SU-DHL-6 (cell line): ENCODE measurements around the gene RPS13.

ENCODE experiments used
- H2AFZ ChIP-seq: fragments of 200-600 bp; sonication (generic); 2 replicates; pipeline ENCODE4 v1.6.1; 2014; ENCODE audit warnings: low read depth, mild to moderate bottlenecking, moderate library complexity, mixed read lengths, antibody characterized with exemption, low read length; ENCODE audit not compliant: severe bottlenecking
- H3F3A ChIP-seq: fragments of 200-600 bp; shearing (Covaris generic); 2 replicates; pipeline ENCODE4 v1.6.0; 2016; ENCODE audit warnings: antibody characterized with exemption, mild to moderate bottlenecking; ENCODE audit not compliant: insufficient read depth
- H3K27ac ChIP-seq: fragments of 200-600 bp; sonication (generic); 2 replicates; pipeline ENCODE4 v1.5.1; 2016; ENCODE audit warnings: low read depth, mild to moderate bottlenecking, low read length, moderate library complexity, mixed read lengths
- H3K27me3 ChIP-seq: fragments of 200-600 bp; sonication (generic), shearing (Covaris generic); 2 replicates; pipeline ENCODE4 v1.6.0; 2014; ENCODE audit warnings: mild to moderate bottlenecking, low read length
- H3K36me3 ChIP-seq: fragments of 200-600 bp; sonication (generic); 2 replicates; pipeline ENCODE4 v1.6.1; 2014; ENCODE audit warnings: mild to moderate bottlenecking, low read length, mixed read lengths
- H3K4me2 ChIP-seq: fragments of 300-600, 200-600 bp; shearing (Covaris generic), sonication (generic); 2 replicates; pipeline ENCODE4 v1.6.0; 2014; ENCODE audit warnings: low read length, low read depth, mild to moderate bottlenecking; ENCODE audit not compliant: poor library complexity, severe bottlenecking
- H3K4me3 ChIP-seq: fragments of 200-600 bp; sonication (generic); 2 replicates; pipeline ENCODE4 v1.5.1; 2014; ENCODE audit warnings: antibody characterized with exemption, low read length, mild to moderate bottlenecking, mixed read lengths; ENCODE audit not compliant: insufficient read depth, poor library complexity, severe bottlenecking
- H3K79me2 ChIP-seq: fragments of 200-600 bp; sonication (generic); 2 replicates; pipeline ENCODE4 v1.6.1; 2014; ENCODE audit warnings: mild to moderate bottlenecking, low read length, moderate library complexity; ENCODE audit not compliant: insufficient read depth
- H3K9ac ChIP-seq: fragments of 200-600 bp; sonication (generic); 2 replicates; pipeline ENCODE4 v1.7.0; 2014; ENCODE audit warnings: mild to moderate bottlenecking, low read length
- H3K9me2 ChIP-seq: fragments of 200-600 bp; sonication (generic); replicated peaks from 2 replicates; pipeline ENCODE4 v1.6.1; 2014; ENCODE audit warnings: low read length; ENCODE audit not compliant: insufficient read depth
- H3K9me3 ChIP-seq: fragments of 200-600 bp; sonication (generic); 2 replicates; pipeline ENCODE4 v1.6.1; 2014; ENCODE audit warnings: low read length, mixed read lengths; ENCODE audit not compliant: insufficient read depth
- H4K20me1 ChIP-seq: fragments of 200-600 bp; sonication (generic); 2 replicates; pipeline ENCODE4 v1.6.1; 2014; ENCODE audit warnings: low read depth, mild to moderate bottlenecking, antibody characterized with exemption, low read length, moderate library complexity, mixed read lengths
- EZH2phosphoT487 ChIP-seq: fragments of 200-600 bp; sonication (generic), shearing (Covaris generic); conservative IDR thresholded peaks from 2 replicates; pipeline ENCODE4 v1.6.1; 2018; ENCODE audit warnings: mild to moderate bottlenecking, antibody characterized with exemption, low read length, moderate library complexity, mixed read lengths
- TF ChIP-seq, protein P1 (sequence below): fragments of 200-600 bp; sonication (generic); IDR thresholded peaks from one replicate; pipeline ENCODE4 v1.5.1; 2017; ENCODE audit warnings: antibody characterized with exemption, mild to moderate bottlenecking, low read length, moderate library complexity; ENCODE audit not compliant: insufficient read depth, poor library complexity, severe bottlenecking

RPS13 gene

DNA sequence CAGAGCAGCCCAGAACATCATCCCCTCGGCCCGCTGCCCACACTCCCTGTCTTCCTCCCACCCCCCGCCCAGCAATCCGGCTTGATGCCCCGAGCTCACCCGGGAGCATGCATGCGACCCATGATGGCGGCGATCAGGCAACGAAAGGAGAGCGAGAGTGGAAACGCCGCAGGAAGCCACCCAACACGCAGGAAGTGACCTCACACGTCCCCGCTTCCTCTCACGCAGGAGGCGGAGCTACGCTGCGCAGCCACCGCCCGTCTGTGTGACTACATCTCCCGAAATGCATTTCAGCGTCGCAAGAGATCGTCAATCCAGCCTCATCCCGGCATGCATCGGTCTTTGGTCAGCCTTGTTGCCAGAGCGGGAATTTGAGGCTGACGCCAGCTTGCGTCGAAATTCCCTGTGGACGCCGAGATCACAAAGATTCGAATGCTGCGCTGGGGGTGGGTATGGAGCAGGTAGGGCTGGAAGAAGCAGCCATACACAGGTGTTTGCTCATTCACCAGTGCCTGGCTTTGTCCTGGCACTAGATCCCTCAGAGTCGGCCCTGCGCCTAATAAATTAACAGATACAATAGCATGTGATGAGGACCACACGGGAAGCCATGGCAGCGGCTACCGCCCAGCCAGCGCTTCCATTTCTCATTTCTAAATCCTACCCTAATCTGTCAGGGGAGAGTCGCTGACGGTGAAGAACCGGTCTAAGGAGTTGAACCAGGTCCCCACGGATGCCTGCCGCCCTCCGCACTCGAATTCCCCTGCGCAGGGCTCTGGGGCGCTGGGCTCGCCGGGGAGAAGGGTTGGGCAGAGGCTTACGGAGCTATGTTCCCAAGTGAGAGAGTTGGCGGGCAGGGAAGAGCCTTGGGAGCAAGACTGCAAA lies at the start of gene RPS13:
Gene RPS13 (minus strand): TSS at position 148 of the 882 bp plus-strand sequence. CDS start 26 bp downstream, at position 122.
- TF ChIP-seq EZH2phosphoT487: no peak
- TF ChIP-seq, protein P1, sequence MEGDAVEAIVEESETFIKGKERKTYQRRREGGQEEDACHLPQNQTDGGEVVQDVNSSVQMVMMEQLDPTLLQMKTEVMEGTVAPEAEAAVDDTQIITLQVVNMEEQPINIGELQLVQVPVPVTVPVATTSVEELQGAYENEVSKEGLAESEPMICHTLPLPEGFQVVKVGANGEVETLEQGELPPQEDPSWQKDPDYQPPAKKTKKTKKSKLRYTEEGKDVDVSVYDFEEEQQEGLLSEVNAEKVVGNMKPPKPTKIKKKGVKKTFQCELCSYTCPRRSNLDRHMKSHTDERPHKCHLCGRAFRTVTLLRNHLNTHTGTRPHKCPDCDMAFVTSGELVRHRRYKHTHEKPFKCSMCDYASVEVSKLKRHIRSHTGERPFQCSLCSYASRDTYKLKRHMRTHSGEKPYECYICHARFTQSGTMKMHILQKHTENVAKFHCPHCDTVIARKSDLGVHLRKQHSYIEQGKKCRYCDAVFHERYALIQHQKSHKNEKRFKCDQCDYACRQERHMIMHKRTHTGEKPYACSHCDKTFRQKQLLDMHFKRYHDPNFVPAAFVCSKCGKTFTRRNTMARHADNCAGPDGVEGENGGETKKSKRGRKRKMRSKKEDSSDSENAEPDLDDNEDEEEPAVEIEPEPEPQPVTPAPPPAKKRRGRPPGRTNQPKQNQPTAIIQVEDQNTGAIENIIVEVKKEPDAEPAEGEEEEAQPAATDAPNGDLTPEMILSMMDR: no peak
- H3K27ac ChIP-seq: peak within 1 kb of the TSS; percentile 62
- H3K9me3 ChIP-seq: no peaks in the 10 kb centered on the region
- peak within 1 kb of the TSS; percentile 44 for H2AFZ ChIP-seq
- H3K4me3 ChIP-seq: peak within 1 kb of the TSS; percentile 94
- no peaks in the 10 kb centered on the region for H3K27me3 ChIP-seq
- H3K9ac ChIP-seq: peak within 1 kb of the TSS; percentile 83
- peak within 1 kb of the TSS; percentile 78 for H3K4me2 ChIP-seq
- H4K20me1 ChIP-seq: peaks cover 10% of the 10 kb centered on the region
- peaks cover 44% of the 10 kb centered on the region for H3K79me2 ChIP-seq
- H3F3A ChIP-seq: peaks cover 46% of the 10 kb centered on the region
- H3K36me3 ChIP-seq: peaks cover 31% of the 10 kb centered on the region
- H3K9me2 ChIP-seq: no peaks in the 10 kb centered on the region

DNA sequence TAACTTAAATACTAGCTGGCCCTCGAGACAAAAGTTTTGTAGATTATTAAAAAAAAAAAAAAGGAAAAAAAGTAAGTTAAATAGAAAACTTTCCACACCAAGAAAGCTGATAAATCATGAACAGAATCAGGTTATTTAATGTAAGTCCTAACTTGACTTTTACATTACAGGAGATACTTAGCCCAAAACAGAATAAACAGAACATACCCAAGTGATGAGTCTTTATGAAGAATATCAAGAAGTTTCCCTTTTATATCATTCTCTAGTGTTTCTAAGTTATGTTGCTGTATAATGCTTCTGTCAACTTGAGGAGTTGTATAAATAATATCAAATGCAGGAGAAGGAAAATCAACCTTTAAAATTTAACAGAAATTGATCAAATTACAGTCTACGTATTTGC lies 44.5 kb upstream of the RPS13 start:
- H3K4me2 ChIP-seq: no peak overlapping the region
- H4K20me1 ChIP-seq: no peaks in the 10 kb centered on the region
- no peak overlapping the region for H2AFZ ChIP-seq
- H3K79me2 ChIP-seq: no peaks in the 10 kb centered on the region
- no peak overlapping the region for H3K9ac ChIP-seq
- H3F3A ChIP-seq: no peaks in the 10 kb centered on the region
- no peaks in the 10 kb centered on the region for H3K9me3 ChIP-seq
- no peak overlapping the region for H3K4me3 ChIP-seq
- H3K9me2 ChIP-seq: no peaks in the 10 kb centered on the region
- H3K27ac ChIP-seq: no peak overlapping the region
- peaks cover 25% of the 10 kb centered on the region; the same call in 1 of the 2 replicates for H3K36me3 ChIP-seq
- TF ChIP-seq EZH2phosphoT487: no peak
- TF ChIP-seq, protein P1: no peak
- no peaks in the 10 kb centered on the region for H3K27me3 ChIP-seq

DNA sequence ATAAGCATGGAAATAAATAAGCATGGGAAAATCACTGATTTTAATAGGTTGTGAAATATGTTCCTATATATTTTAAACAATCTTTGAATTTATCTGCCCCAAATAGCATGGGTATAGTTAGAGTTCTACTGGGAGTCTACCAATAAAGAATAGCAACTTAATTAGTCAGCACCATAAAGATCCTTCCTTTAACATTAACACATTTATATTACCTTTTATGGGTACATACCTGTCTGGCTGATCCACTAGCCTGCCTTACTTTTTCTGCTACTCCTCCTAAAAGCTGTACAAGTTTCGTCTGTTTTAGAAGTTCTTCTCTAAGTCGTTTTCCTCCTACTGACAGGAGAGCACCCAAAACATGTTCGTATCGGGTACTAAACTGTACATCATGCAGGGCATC lies 39.8 kb upstream of the RPS13 start:
- TF ChIP-seq, protein P1: no peak
- TF ChIP-seq EZH2phosphoT487: no peak
- H3K36me3 ChIP-seq: peaks cover 46% of the 10 kb centered on the region
- no peaks in the 10 kb centered on the region for H3F3A ChIP-seq
- H3K9me3 ChIP-seq: no peaks in the 10 kb centered on the region
- no peaks in the 10 kb centered on the region for H3K9me2 ChIP-seq
- H3K27ac ChIP-seq: no peak overlapping the region
- no peak overlapping the region for H3K4me2 ChIP-seq
- no peaks in the 10 kb centered on the region for H3K27me3 ChIP-seq
- no peak overlapping the region for H2AFZ ChIP-seq
- no peak overlapping the region for H3K9ac ChIP-seq
- no peaks in the 10 kb centered on the region for H3K79me2 ChIP-seq
- H4K20me1 ChIP-seq: no peaks in the 10 kb centered on the region
- H3K4me3 ChIP-seq: no peak overlapping the region
